Measurements from ENCODE around the gene DNAJB6.

DNA sequence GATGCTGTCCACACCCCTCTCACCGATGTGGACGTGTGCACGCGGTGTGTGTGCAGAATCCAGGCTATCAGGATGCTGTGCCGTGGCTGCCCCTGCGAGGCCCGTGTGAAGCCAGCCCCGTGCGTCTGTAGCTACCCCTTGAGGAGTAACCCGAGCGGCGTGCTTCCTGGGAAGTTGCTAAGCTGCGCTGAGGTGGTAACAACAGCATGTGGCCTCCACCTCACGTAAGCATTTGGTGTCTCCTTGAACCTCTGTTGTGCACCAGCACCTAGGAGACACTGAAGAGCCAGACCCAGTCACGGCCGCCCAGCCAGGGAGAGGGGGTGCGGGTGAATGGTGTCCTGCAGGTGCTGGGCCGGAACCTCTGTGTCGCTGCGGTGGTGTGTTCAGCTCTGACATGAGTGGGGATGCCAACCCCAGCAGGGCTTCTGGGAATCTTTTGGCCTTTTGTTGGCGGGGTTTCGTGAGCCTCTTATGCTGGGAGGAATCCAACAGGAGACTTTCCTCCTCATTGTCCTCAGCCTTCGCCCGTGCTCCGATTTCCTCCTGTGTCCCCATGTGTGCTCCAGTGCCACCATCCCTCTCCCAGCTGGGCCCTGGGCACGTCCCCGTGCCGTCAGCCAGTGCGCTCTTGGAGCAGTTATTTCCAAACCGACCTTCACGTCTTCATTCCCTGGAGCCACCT lies 60.4 kb downstream of the DNAJB6 start:
- TF ChIP-seq, protein P1, sequence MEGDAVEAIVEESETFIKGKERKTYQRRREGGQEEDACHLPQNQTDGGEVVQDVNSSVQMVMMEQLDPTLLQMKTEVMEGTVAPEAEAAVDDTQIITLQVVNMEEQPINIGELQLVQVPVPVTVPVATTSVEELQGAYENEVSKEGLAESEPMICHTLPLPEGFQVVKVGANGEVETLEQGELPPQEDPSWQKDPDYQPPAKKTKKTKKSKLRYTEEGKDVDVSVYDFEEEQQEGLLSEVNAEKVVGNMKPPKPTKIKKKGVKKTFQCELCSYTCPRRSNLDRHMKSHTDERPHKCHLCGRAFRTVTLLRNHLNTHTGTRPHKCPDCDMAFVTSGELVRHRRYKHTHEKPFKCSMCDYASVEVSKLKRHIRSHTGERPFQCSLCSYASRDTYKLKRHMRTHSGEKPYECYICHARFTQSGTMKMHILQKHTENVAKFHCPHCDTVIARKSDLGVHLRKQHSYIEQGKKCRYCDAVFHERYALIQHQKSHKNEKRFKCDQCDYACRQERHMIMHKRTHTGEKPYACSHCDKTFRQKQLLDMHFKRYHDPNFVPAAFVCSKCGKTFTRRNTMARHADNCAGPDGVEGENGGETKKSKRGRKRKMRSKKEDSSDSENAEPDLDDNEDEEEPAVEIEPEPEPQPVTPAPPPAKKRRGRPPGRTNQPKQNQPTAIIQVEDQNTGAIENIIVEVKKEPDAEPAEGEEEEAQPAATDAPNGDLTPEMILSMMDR (conservative IDR thresholded peaks at IDR 0.05; ENCODE audit: low read length) = no peak
- no peak for TF ChIP-seq EZH2phosphoT487 (IDR thresholded peaks at IDR 0.05; ENCODE audit: borderline replicate concordance, low read depth, low read length)
